HG03097 (cell line): ENCODE data around the gene OR1S2.
"Not testable (repeated sequence)": the region's sequence is repeated elsewhere in the genome, so short reads cannot be mapped to it uniquely, and the experiment has no call there.

Experiments
- ATAC-seq: cut with Tn5 transposase; IDR thresholded peaks from one replicate; pipeline ENCODE4 v1.9.1; 2021; ENCODE audit not compliant: unreplicated experiment, low FRiP score

The OR1S2 gene, protein sequence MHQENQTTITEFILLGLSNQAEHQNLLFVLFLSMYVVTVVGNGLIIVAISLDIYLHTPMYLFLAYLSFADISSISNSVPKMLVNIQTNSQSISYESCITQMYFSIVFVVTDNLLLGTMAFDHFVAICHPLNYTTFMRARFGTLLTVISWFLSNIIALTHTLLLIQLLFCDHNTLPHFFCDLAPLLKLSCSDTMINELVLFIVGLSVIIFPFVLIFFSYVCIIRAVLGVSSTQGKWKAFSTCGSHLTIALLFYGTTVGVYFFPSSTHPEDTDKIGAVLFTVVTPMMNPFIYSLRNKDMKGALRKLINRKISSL

GRCh38 chr11:58204042-58204441, at the start of gene OR1S2:
Gene OR1S2 (minus strand): TSS chr11:58204142. CDS start chr11:58204142, 0 bp downstream.
- ATAC-seq: no peak

DNA sequence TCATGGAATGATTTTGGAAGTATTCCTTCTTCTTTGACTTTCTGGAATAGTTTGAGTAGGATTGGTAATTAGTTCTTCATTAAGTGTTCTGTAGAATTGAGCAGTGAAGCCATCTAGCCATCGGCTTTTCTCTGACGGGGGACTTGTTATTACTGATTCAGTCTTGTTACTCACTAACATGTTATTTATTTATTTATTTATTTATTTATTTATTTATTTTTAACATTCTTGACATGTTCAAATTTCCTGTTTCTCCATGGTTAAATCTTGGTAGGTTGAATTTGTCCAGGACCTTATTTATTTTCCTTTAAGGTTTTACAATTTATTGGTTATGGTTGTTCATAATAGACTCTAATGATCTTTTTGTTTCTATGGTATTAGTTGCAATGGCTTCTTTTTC, 40.0 kb upstream of the OR1S2 start:
- no peak for ATAC-seq

DNA sequence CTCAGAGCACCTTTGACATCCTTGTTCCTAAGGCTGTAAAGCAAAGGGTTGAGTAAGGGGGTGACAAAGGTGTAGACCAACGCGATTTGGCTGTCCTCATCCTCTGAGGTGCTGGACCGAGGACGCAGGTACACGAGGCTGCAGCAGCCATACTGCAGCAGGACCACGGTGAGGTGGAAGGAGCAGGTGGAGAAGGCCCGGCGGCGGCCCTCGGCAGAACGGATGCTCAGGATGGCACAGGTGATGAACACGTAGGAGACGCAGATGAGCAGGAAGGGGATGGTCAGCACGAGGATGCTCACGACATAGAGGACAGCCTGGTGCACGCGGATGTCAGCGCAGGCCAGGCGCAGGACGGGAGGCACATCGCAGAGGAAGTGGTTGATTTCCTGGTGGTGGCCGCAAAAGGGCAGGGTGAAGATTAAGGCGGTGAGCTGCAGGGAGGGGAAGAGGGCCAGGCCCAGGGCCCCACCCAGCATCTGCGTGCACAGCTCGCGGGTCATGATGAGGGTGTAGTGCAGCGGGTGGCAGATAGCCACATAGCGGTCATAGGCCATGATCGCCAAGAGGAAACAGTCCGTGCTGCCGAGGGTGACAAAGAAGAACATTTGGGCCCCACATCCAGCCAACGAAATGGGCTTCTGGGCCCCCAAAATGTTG, 24.1 kb upstream of the OR1S2 start:
- no peak for ATAC-seq

DNA sequence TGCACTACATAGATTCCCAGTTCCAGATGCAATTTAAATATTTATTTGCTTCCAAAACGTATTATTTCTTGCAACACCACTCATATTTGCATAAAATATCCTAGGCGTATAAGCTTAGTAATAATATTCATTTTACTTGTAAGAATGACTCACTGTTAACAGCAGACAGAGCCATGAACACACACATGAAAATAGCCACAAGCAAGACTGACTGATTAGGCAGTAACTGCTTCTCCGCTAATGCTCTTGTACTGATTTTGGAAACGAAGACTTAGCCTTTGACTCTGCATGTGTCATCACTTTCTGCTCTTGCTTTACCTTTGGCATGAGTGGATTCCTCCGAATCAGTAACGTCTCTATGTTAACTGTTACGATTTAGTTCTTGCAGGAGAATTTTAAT, 18.8 kb upstream of the OR1S2 start:
- ATAC-seq: no peak

- no peak for ATAC-seq
Measured at GRCh38 chr11:58216476-58216875, 12.5 kb upstream of the OR1S2 start.

- ATAC-seq: not testable (repeated sequence)
Measured at GRCh38 chr11:58212420-58212819, 8.5 kb upstream of the OR1S2 start, which contains the start of gene OR1S1. Gene OR1S1 (plus strand): TSS chr11:58212720.

DNA sequence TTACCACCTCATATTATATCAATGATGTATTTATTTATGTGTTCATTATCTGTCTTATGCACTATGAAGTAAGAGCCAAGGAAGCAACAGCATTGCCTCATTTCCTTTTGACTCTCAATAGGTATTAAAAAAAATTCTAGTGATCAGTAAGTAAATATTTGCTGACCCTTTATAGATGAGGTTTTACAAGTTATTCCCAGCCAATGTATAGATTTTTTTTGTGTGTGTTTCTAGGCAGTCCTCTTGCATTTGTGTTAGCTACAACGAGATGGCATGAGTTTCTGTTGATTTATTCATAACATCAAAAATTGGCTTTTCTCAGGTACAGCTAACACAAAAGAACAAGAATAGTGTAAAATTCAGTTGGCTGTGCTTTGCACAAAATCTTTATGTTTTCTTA, 4.7 kb downstream of the OR1S2 start:
- no peak for ATAC-seq

GRCh38 chr11:58195939-58196338, 8.0 kb downstream of the OR1S2 start:
- no peak for ATAC-seq

GRCh38 chr11:58193391-58193790, 10.6 kb downstream of the OR1S2 start:
- no peak for ATAC-seq

DNA sequence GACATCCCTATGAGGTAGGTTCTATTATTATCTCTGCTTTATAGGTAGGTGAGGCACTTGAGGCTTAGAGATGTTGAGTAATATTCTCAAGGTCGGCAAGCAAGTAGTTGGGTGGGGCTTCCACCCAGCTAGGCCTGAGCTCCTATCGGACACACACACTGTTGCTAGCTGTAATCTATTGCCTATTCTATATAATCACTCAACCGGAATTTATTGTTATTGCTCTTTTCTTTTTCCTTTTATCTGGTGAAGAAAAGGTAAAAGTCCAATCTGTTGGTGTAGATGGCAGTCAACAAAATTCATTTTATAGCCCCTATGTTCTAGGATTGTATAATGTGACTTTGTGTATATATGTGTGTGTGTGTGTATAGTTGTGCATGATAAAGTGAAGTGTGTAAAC, 11.7 kb downstream of the OR1S2 start:
- ATAC-seq: no peak

GRCh38 chr11:58188770-58189169, 15.2 kb downstream of the OR1S2 start, which contains the start of gene OR9Q2:
Gene OR9Q2 (plus strand): TSS chr11:58189070. CDS start chr11:58190491, 1,421 bp downstream.
- ATAC-seq: no peak

DNA sequence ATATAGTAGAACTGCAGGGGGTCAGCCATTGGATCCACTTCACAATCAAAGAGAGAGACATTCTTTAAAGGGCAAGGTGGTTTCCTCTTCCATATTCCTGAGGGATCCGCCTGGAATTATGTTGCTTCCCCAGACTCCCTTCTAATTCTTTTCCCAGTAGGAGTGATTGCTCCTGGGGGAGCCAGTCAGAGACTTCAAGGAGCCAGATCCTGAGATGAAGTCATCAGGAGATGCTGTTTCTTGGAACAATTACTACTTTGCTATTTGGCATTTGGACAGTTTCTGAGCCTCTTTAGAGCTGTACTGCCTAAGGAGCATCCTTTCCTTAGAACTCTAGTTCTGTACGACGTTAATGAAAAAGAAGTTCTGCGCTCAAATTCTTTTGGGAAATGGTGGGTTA, 17.0 kb downstream of the OR1S2 start:
- no peak for ATAC-seq

- ATAC-seq: no peak
Measured at GRCh38 chr11:58179648-58180047, 24.3 kb downstream of the OR1S2 start.

DNA sequence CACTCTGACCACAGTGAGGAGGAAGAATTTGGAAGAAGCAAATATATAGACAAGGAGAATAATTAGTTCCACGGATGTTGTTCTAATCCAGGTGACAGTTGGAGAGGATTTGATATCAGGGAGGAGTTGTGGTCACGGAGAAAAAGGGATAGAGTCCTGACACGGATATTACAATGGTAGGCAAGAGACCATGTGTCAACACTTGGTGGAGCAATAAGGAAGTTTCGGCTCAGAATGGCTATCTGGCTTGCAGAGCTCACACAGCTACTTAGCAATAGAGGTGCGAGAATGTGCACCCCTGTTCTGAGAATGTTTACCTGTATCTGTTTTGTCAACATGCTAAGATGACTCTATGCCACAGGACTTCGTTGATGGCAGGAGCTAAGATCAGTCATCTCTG, 25.5 kb downstream of the OR1S2 start:
- no peak for ATAC-seq

DNA sequence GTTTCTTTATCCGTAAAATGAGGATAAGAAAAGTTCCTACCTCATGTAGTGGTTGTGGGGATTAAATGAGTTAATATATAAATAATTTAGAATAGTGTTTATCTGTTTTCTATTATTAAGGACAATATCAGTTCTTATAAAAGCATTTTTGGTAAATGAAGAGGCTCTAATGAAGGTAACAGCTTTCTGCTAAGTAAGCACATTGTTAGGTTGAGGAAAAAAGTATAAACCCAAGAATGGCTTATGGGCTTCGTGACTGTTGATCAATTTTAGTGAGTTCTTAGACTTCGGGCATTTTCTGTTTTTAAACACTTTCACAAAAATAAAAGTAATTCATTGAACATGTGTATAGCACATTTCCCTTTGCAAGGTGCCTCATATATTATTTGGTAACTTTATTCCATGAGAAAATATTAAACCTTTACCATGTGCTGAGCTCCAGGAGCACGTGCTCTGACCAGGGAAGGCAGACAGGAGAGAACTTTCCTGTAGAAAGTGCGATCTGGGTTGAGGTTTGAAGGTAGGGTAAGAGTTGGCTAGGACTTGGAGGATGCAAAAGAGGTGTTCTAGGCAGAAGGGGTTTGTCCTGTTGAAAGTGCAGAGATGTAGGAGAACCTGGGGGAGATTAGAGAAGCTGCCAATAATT, 26.4 kb downstream of the OR1S2 start:
- ATAC-seq: no peak

DNA sequence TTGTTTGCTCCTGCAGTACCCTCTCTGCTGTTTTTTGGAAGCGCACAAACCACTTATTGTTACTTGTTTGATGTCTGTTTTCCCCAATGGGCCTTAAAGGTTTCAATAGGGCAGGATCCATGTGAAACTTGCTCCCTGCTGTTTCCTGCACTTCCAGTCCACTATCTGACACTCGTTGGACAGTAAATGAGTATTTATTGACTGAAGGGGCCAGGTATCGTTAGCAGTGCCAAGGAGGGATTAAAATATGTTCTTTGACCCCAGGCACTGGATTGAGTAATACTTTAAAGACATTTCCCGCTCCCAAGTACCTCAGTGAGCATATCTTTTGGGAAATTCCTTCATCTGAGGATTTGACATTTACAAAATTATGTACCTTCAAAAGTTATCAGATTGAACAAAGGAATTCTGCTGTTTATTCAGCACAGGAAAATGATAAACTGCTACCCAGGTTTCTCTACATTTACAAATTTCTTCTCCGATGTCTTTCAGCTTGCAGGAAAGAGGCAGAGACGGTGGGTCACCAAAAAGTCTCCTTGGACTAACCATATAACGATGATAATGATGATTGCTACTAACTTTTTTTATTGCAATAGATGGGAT, 38.3 kb downstream of the OR1S2 start:
- no peak for ATAC-seq

DNA sequence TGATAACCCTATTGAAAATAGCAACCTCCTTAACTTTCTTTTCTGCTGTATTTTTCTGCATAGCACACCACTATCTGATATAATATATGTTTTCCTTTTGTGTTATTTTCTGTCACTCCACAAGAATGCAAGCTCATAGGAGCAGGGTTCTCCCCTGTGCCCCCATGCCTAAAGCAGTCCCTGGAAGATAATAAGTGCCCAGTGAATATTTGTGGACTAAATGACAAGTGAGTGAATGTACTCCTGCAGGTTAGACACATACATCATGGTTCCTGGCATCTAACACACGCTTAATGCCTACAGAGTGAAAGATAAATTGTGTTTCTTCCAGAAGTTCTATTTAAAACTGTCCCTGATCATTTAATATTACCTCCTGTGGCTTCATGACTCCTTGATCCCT, 39.0 kb downstream of the OR1S2 start:
- no peak for ATAC-seq

- no peak for ATAC-seq
Measured at GRCh38 chr11:58164389-58164788, 39.6 kb downstream of the OR1S2 start.
